Measurements from ENCODE around the gene ZNF2.

DNA sequence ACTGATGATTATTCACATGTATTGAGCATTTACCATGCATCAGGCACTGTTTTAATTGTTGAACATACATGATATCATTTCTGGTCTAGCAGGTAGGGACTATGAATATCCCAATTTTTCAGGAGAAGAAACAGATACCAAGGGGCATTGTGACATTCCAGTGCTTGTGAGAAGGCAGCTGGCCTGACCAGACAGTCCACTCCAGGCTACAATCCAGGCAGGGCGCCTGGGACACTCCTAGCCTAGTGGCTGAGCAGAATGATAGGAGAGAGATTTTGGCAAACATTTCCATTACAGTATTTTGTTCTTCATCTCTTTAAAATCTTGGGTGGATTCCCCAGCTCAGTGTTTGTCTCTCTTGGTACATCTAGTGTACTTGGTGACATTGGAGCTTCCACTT lies 66.6 kb downstream of the ZNF2 start:
- TF ChIP-seq CTCF (IDR thresholded peaks at IDR 0.05) (no peak), REST (IDR thresholded peaks at IDR 0.05; ENCODE audit: insufficient read depth in 1 of 2, low read depth in 2 of 2, low read length in 1 of 2) (no peak), POLR2AphosphoS5 (IDR thresholded peaks at IDR 0.05; ENCODE audit: low read depth, low read length) (no peak), TCF7L2 (IDR thresholded peaks at IDR 0.05; ENCODE audit: low read depth, low read length) (no peak)
